BLaER1 (cell line): Measurements from ENCODE around the gene FSIP1.

Experiments
- H3K27ac ChIP-seq: shearing (Covaris generic); formaldehyde crosslinking; 2 replicates; pipeline ENCODE4 v1.8.1; 2022
- H3K27me3 ChIP-seq: shearing (Covaris generic); formaldehyde crosslinking; 2 replicates; pipeline ENCODE4 v1.8.1; 2022
- H3K36me3 ChIP-seq: shearing (Covaris generic); formaldehyde crosslinking; 2 replicates; pipeline ENCODE4 v1.8.1; 2022
- H3K4me1 ChIP-seq: shearing (Covaris generic); formaldehyde crosslinking; 2 replicates; pipeline ENCODE4 v1.8.1; 2022
- H3K4me2 ChIP-seq: shearing (Covaris generic); formaldehyde crosslinking; 2 replicates; pipeline ENCODE4 v1.8.1; 2022
- H3K4me3 ChIP-seq: shearing (Covaris generic); formaldehyde crosslinking; 2 replicates; pipeline ENCODE4 v1.8.1; 2022
- H3K9ac ChIP-seq: shearing (Covaris generic); formaldehyde crosslinking; 2 replicates; pipeline ENCODE4 v1.8.1; 2022
- H3K9me3 ChIP-seq: shearing (Covaris generic); formaldehyde crosslinking; 2 replicates; pipeline ENCODE4 v1.8.1; 2022
- H4K20me1 ChIP-seq: shearing (Covaris generic); formaldehyde crosslinking; 2 replicates; pipeline ENCODE4 v1.8.1; 2022
- Cebpa-rat ChIP-seq: shearing (Covaris generic); IDR thresholded peaks from 2 replicates; pipeline ENCODE4 v1.8.1; 2022

The FSIP1 gene

DNA sequence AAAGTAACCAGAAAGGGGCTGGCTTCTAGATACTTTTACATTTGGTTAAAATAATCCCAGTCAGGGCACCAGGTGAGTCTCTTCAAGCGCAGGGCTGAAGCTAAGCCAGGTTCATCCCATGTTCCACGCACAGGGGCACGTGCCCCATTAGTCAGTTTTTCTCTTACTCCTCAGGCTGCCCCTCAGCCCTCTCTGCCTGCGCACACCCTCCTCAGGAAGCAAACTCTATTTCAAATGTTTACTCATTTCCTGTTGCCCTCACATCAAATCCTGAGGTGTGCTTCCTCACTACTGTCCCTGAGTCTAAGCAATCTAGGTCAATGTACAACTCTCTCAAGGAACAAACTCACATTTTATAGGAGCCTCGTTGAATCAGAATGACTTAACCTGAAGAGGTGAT, 153.3 kb downstream of the FSIP1 start:
- Histone ChIP-seq H3K27ac (no peak overlapping the region), H3K4me3 (no peak overlapping the region), H3K36me3 (no peaks in the 10 kb centered on the region), H4K20me1 (no peaks in the 10 kb centered on the region), H3K27me3 (no peaks in the 10 kb centered on the region), H3K9me3 (peaks cover 9% of the 10 kb centered on the region), H3K4me2 (peak overlapping the region; percentile 29), H3K9ac (no peak overlapping the region), H3K4me1 (peaks cover 38% of the 10 kb centered on the region)
- TF ChIP-seq Cebpa-rat = no peak

DNA sequence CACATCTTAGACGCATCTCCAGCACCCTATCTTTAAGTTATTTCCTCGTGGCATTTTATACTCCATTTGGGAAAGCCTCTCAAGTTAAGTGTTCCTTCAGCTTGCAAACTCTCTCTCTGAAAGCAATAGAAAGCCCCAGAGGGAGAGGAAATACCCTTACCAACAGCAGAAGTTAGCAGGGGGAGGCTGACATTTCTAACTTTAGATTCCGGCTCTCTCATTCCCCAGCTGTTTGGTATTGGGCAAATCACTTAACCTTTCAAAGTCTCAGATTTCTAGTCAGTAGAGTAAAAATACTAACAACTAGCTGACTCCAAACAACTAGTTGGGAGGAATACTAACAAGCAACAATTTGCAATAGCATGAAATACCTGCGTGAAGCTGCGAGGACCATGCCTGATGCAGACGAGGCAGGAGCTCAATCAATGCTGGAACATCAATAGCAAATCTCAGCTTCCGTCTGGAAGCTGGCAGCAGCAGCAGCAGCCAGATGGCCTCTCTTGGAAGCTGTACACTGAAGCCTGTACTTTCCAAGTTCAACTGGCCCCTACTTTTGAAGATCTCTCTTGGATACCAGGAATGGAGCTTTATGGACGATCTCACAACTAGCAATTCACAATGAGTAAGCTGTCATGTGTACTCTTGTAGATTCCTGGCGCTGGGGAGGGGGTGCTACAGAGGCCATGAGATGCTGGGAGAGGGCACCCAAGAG, 153.9 kb downstream of the FSIP1 start:
- Histone ChIP-seq H3K27me3 (no peaks in the 10 kb centered on the region), H3K9ac (no peak overlapping the region), H4K20me1 (no peaks in the 10 kb centered on the region), H3K9me3 (peaks cover 9% of the 10 kb centered on the region), H3K4me2 (peak overlapping the region; percentile 29), H3K36me3 (no peaks in the 10 kb centered on the region), H3K4me1 (peaks cover 45% of the 10 kb centered on the region), H3K4me3 (no peak overlapping the region), H3K27ac (no peak overlapping the region)
- no peak for TF ChIP-seq Cebpa-rat

DNA sequence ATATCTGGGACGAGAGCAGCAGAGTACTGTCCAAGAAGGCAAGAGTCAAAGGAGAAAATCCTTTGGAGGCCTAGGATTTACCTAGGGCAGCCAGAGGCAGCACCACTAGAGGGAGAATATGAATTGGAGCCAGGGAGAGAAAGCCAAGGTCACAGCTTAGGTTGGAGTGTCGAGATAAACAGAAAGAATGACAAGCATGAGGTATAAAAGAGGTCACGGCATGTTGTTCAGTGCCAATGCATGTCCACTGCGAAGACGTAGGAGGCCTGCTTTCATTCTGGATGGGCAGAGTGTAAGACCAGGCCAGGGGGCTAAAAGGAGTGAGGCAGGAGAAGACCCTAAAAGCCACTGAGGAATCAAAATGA, 154.5 kb downstream of the FSIP1 start:
- H3K27me3 ChIP-seq = no peaks in the 10 kb centered on the region
- no peaks in the 10 kb centered on the region for H3K36me3 ChIP-seq
- no peak overlapping the region for H3K4me2 ChIP-seq
- H4K20me1 ChIP-seq = no peaks in the 10 kb centered on the region
- peaks cover 9% of the 10 kb centered on the region for H3K9me3 ChIP-seq
- H3K4me1 ChIP-seq = peaks cover 51% of the 10 kb centered on the region
- H3K9ac ChIP-seq = no peak overlapping the region
- no peak overlapping the region for H3K27ac ChIP-seq
- H3K4me3 ChIP-seq = no peak overlapping the region
- TF ChIP-seq Cebpa-rat = no peak

DNA sequence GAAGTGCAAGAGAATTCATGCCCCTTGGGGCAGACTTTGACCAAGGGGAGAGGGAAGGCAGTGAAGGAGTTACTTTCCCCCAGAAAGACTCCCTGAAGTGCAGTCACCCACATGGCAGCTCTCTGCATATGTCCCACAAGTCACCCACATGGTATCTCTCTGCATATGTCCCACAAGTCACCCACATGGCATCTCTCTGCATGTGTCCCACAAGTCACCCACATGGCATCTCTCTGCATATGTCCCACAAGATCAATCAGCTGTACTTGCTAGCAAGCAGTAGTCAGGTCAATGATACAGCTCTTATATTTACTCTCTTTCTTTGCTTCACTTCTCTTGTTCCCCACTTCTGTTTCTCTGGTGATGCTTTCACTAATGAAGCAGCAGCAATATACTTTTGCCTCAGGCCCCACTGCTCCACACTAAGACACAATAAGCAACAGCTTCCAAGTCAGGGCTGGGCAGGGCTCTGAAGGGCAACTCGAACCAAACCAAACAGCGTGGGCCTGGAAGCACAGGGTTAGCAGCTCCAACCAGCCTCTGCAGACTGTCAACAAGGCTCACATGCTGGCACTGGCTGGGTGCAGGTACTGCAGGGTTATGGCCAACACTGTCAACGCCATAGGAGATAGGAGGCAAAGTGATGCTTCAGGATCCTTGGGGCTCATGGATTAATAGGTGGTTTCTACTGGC, 155.0 kb downstream of the FSIP1 start:
- peaks cover 9% of the 10 kb centered on the region for H3K9me3 ChIP-seq
- H4K20me1 ChIP-seq = no peaks in the 10 kb centered on the region
- no peaks in the 10 kb centered on the region for H3K36me3 ChIP-seq
- H3K9ac ChIP-seq = no peak overlapping the region
- H3K27me3 ChIP-seq = no peaks in the 10 kb centered on the region
- no peak overlapping the region for H3K4me3 ChIP-seq
- TF ChIP-seq Cebpa-rat = no peak
- no peak overlapping the region for H3K27ac ChIP-seq
- peaks cover 53% of the 10 kb centered on the region for H3K4me1 ChIP-seq
- no peak overlapping the region for H3K4me2 ChIP-seq

DNA sequence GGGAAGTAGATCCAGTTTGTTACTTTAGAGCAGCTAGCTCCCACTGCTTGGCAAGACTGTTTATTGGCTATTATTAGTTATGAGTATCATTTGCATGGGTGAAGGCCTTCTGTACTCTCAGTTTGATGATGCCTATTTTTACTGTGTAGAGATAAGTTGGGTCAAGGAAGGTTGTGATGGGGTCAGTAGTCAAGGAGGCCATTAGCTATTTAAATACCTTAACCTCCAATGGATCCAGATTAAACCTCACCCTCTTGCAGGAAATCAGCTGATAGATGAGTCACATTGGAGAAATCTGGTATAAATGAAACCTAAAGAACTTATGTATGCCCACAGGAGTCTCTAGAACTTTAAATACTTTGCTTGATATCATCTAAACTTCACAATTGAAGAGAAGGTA, 156.8 kb downstream of the FSIP1 start:
- H3K4me1 ChIP-seq = peaks cover 44% of the 10 kb centered on the region

DNA sequence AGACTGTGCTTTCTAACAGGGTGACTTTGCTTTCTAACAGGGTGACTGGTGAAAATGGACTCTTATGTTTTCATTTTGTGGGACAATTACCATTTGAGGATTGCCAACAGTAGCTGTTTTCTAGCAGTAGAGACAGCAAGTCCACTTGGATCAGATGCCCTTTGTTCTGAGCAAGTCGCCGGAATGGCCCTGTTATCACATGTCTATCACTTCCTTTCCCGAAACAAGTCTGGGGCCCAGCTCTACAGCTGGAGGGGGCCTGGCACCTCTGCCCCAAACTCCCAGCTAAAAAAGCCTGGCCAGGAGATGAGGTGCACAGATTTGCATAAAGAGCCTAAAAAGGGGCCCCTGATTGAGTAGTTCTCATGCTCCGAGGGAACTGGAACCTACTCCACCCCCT, 157.2 kb downstream of the FSIP1 start:
- Histone ChIP-seq H3K36me3 (no peaks in the 10 kb centered on the region), H3K27me3 (no peaks in the 10 kb centered on the region), H3K4me2 (peak overlapping the region; percentile 68), H3K27ac (0 out of 2 replicates have a peak overlapping the region, but pooled peaks have one; percentile 19), H3K4me1 (peaks cover 43% of the 10 kb centered on the region), H3K9ac (no peak overlapping the region), H3K4me3 (no peak overlapping the region), H4K20me1 (no peaks in the 10 kb centered on the region), H3K9me3 (peaks cover 9% of the 10 kb centered on the region)
- no peak for TF ChIP-seq Cebpa-rat

More for the DNA sequence above, 156.8 kb downstream of the FSIP1 start:
- H3K9me3 ChIP-seq = peaks cover 9% of the 10 kb centered on the region
- H3K27ac ChIP-seq = no peak overlapping the region
- no peaks in the 10 kb centered on the region for H4K20me1 ChIP-seq
- no peaks in the 10 kb centered on the region for H3K36me3 ChIP-seq
- H3K27me3 ChIP-seq = no peaks in the 10 kb centered on the region
- TF ChIP-seq Cebpa-rat = no peak
- H3K9ac ChIP-seq = no peak overlapping the region
- H3K4me3 ChIP-seq = no peak overlapping the region
- no peak overlapping the region; the same call in 1 of the 2 replicates for H3K4me2 ChIP-seq

DNA sequence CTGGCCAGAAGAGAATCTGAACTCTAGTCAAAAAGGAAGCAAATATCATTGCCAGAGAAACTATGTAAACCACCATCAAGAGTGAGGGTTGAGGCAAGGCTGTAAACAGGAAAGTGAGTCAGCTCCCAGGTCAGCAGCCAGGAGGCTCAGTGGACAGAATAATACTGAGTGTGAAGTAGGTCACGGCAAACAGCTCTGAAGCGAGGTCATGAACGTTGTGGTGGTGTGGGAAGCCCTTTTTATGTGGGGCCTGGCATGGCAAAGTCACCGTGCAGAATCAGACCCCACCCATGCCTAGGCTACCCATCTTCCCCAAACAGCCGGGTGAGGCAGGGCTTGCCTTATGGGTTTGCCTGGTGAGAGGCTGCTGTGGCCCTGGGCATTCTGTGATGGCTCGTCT, 157.8 kb downstream of the FSIP1 start:
- H3K4me2 ChIP-seq = peak overlapping the region; percentile 68
- H3K36me3 ChIP-seq = no peaks in the 10 kb centered on the region
- H3K27ac ChIP-seq = 0 out of 2 replicates have a peak overlapping the region, but pooled peaks have one; percentile 19
- no peaks in the 10 kb centered on the region for H4K20me1 ChIP-seq
- TF ChIP-seq Cebpa-rat = no peak
- peaks cover 38% of the 10 kb centered on the region for H3K4me1 ChIP-seq
- no peaks in the 10 kb centered on the region for H3K27me3 ChIP-seq
- H3K4me3 ChIP-seq = no peak overlapping the region
- H3K9me3 ChIP-seq = peaks cover 9% of the 10 kb centered on the region
- H3K9ac ChIP-seq = no peak overlapping the region

DNA sequence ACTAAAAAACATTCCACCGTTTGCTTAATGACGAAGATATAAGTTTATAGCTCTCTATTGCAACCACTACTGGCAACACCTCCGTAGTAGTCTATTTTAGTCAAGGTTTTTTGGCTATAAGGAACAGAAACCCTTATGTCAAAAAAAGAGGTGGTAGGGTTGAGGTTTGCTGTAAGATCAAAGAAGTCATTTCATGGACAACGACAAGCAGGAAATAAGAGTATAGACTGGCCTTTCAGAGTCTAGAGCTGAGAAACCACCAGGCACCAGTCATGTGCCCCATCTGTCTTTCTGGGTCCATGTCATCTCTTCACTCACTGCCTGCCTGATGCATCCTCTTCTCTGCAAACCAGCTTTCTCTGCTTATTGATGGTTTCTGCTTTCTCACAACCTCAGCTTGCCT, 159.1 kb downstream of the FSIP1 start:
- H4K20me1 ChIP-seq = no peaks in the 10 kb centered on the region
- peak overlapping the region; percentile 68 for H3K4me2 ChIP-seq
- no peaks in the 10 kb centered on the region for H3K27me3 ChIP-seq
- H3K36me3 ChIP-seq = no peaks in the 10 kb centered on the region
- peaks cover 9% of the 10 kb centered on the region for H3K9me3 ChIP-seq
- H3K27ac ChIP-seq = no peak overlapping the region
- no peak overlapping the region for H3K4me3 ChIP-seq
- H3K9ac ChIP-seq = no peak overlapping the region
- TF ChIP-seq Cebpa-rat = no peak
- H3K4me1 ChIP-seq = peaks cover 29% of the 10 kb centered on the region

DNA sequence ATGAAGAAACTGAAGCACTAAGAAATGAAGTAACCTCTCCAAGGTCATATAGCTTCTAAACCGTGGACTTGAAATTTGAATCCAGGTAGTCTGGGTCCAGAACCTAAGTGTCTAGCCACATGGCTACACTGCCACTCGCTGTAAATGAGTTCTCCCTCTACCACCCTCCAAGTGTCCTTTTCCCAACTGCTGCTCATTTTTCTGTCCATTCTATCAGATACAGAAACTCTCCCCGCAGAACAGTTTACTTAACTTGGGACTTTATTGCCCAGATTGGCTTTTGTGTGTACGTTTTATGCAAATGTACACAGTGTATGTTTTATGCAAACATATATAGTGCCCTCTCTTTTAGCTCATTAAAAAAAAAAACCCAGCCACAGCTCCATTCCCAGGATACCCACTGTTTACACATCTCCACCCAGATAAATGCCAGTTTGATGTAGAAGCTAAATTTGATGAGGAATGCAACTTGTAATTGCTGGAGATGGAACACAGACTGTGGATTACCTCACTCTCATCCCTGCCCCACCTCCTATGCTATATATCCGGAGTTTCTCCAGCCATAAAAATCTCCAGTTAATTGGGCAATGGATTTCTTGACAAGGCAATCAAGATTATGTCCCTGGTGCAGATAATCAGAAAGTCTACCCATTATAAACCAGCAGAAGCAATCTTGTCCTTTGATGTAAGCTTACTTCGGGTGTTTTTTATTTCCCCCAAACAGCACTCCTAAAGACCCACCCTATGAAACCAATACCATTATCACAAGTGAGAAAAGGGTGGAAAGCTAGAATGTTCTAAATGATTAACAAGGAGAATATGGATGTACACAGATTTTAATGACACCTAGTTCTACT, 159.8 kb downstream of the FSIP1 start:
- Histone ChIP-seq H3K4me3 (no peak overlapping the region), H3K4me2 (peak overlapping the region; percentile 68), H4K20me1 (no peaks in the 10 kb centered on the region)

More for the DNA sequence above, 159.8 kb downstream of the FSIP1 start:
- no peak for TF ChIP-seq Cebpa-rat
- Histone ChIP-seq H3K27ac (no peak overlapping the region), H3K9ac (no peak overlapping the region), H3K9me3 (peaks cover 9% of the 10 kb centered on the region), H3K27me3 (no peaks in the 10 kb centered on the region), H3K4me1 (peaks cover 29% of the 10 kb centered on the region), H3K36me3 (no peaks in the 10 kb centered on the region)
